SK-N-SH (cell line): ENCODE data around the gene TMEM87A. TPM values are rescaled to one million over a fixed set of nuclear protein-coding genes. Genes with fewer than 3 reads are reported as not detected.

Experiments used
- CTCF ChIA-PET: fragments of 300-600, 350-600 bp; formaldehyde crosslinking; extraction: SDS; loops from one replicate; lab custom pipeline; 2021; lab: Yijun Ruan, JAX
- POLR2A ChIA-PET: fragments of 350-600 bp; sonication (Branson Sonifier 250); formaldehyde crosslinking; extraction: SDS; loops from one replicate; lab custom pipeline; 2020; ENCODE audit warnings: antibody characterized with exemption, inconsistent platforms; lab: Yijun Ruan, JAX
- DNase-seq: peaks from one replicate; pipeline ENCODE4 v3.0.0; 2012
- H2AFZ ChIP-seq: fragments of 200-600 bp; sonication (generic); 2 replicates; pipeline ENCODE4 v1.8.1; 2016; ENCODE audit warnings: antibody characterized with exemption, mild to moderate bottlenecking, low read depth
- H3F3A ChIP-seq: fragments of 200-600 bp; sonication (generic); replicated peaks from 2 replicates; pipeline ENCODE3; 2016; ENCODE audit warnings: antibody characterized with exemption, mild to moderate bottlenecking; ENCODE audit not compliant: insufficient read depth
- H3K27ac ChIP-seq, 2 experiments: fragments of 200-500 bp in 1 of 2; fragments of 200-600 bp in 1 of 2; sonication (Bioruptor generic) in 1 of 2; sonication (generic), shearing (Covaris generic) in 1 of 2; 2 replicates each; pipeline versions ENCODE4 v1.5.1 to v1.6.1; 2014 to 2016; ENCODE audit warnings: low read depth in 2 of 2, inconsistent platforms in 1 of 2, low read length in 1 of 2, mild to moderate bottlenecking in 1 of 2, mixed read lengths in 1 of 2
- H3K27me3 ChIP-seq: fragments of 200-600 bp; sonication (generic), shearing (Covaris generic); 2 replicates; pipeline ENCODE4 v1.6.1; 2016; ENCODE audit warnings: mixed run types; ENCODE audit not compliant: insufficient read depth
- H3K36me3 ChIP-seq, 2 experiments: fragments of 200-500 bp in 1 of 2; fragments of 200-600 bp in 1 of 2; sonication (Bioruptor generic) in 1 of 2; sonication (generic) in 1 of 2; replicated peaks in 1 of 2; 2 replicates each; pipeline versions ENCODE3 to v1.5.1; 2014 to 2016; ENCODE audit warnings: low read length in 1 of 2, mild to moderate bottlenecking in 1 of 2; ENCODE audit not compliant: insufficient read depth in 2 of 2, control insufficient read depth in 1 of 2
- H3K4me1 ChIP-seq, 2 experiments: fragments of 200-500 bp in 1 of 2; fragments of 200-600 bp in 1 of 2; sonication (Bioruptor generic) in 1 of 2; sonication (generic), shearing (Covaris generic) in 1 of 2; 2 replicates each; pipeline versions ENCODE4 v1.5.1 to v1.6.1; 2014 to 2016; ENCODE audit warnings: low read depth in 1 of 2, low read length in 1 of 2, mixed run types in 1 of 2; ENCODE audit not compliant: insufficient read depth in 2 of 2, control insufficient read depth in 1 of 2
- H3K4me2 ChIP-seq: fragments of 200-600 bp; sonication (generic), shearing (Covaris generic); 2 replicates; pipeline ENCODE4 v1.6.1; 2017; ENCODE audit warnings: mixed run types
- H3K4me3 ChIP-seq, 2 experiments: fragments of 200-500 bp in 1 of 2; fragments of 200-600 bp in 1 of 2; sonication (Bioruptor generic) in 1 of 2; sonication (generic), shearing (Covaris generic) in 1 of 2; 2 replicates each; pipeline versions ENCODE4 v1.5.1 to v1.8.1; 2014 to 2016; ENCODE audit warnings: low read depth in 2 of 2, inconsistent platforms in 1 of 2, low read length in 1 of 2, mild to moderate bottlenecking in 1 of 2, mixed read lengths in 1 of 2, moderate library complexity in 1 of 2
- H3K79me2 ChIP-seq: fragments of 200-600 bp; sonication (generic); 2 replicates; pipeline ENCODE4 v1.8.1; 2017; ENCODE audit warnings: mild to moderate bottlenecking; ENCODE audit not compliant: insufficient read depth
- H3K9ac ChIP-seq: fragments of 200-600 bp; sonication (generic); 2 replicates; pipeline ENCODE4 v1.6.1; 2017; ENCODE audit warnings: mixed run types
- H3K9me2 ChIP-seq: fragments of 200-600 bp; sonication (generic); 2 replicates; pipeline ENCODE4 v1.6.1; 2017; ENCODE audit warnings: mixed run types
- H3K9me3 ChIP-seq: fragments of 200-600 bp; sonication (generic); 2 replicates; pipeline ENCODE4 v1.6.1; 2017; ENCODE audit warnings: mixed run types, mild to moderate bottlenecking, moderate library complexity
- H4K20me1 ChIP-seq: fragments of 200-600 bp; sonication (generic); 2 replicates; pipeline ENCODE4 v1.6.1; 2017; ENCODE audit warnings: mild to moderate bottlenecking, mixed run types; ENCODE audit not compliant: insufficient read depth
- CHD2 ChIP-seq: fragments of 150-350 bp; IDR thresholded peaks from 2 replicates; pipeline ENCODE4 v1.6.1; 2018; ENCODE audit warnings: low read length; ENCODE audit not compliant: partially characterized antibody
- EP300 ChIP-seq, 2 experiments: IDR thresholded peaks; 2 replicates each; pipeline versions ENCODE4 v1.4.0 to v1.6.1; 2012; ENCODE audit warnings: borderline replicate concordance in 1 of 2, low read depth in 1 of 2, low read length in 1 of 2
- FOSL2 ChIP-seq: IDR thresholded peaks from 2 replicates; pipeline ENCODE4 v1.4.0; 2012; ENCODE audit warnings: low read depth, mild to moderate bottlenecking, moderate library complexity, borderline replicate concordance
- GATA2 ChIP-seq: sonication (generic); formaldehyde crosslinking; IDR thresholded peaks from 2 replicates; pipeline ENCODE4 v1.5.0; 2020; ENCODE audit warnings: mild to moderate bottlenecking, missing genetic modification reagents
- JUND ChIP-seq: IDR thresholded peaks from 2 replicates; pipeline ENCODE4 v1.4.0; 2012
- MAX ChIP-seq: IDR thresholded peaks from 2 replicates; pipeline ENCODE4 v1.4.0; 2012; ENCODE audit warnings: low read depth
- MEF2A ChIP-seq: IDR thresholded peaks from 2 replicates; pipeline ENCODE4 v1.4.0; 2012; ENCODE audit warnings: low read depth, borderline replicate concordance
- POLR2AphosphoS5 ChIP-seq: IDR thresholded peaks from 2 replicates; pipeline ENCODE4 v1.6.1; 2012; ENCODE audit warnings: low read depth, low read length
- TCF12 ChIP-seq: IDR thresholded peaks from 2 replicates; pipeline ENCODE4 v1.4.0; 2012
- USF2 ChIP-seq: fragments of 150-350 bp; IDR thresholded peaks from 2 replicates; pipeline ENCODE4 v1.6.1; 2017; ENCODE audit warnings: antibody characterized with exemption, low read length, low read depth, borderline replicate concordance
- YY1 ChIP-seq: IDR thresholded peaks from 2 replicates; pipeline ENCODE4 v1.4.0; 2012; ENCODE audit warnings: low read depth, mild to moderate bottlenecking
- ZBTB33 ChIP-seq: IDR thresholded peaks from 2 replicates; pipeline ENCODE4 v1.4.0; 2012; ENCODE audit warnings: low read depth, borderline replicate concordance
- WGBS: methylation state at CpG from one replicate; pipeline ENCODE4 v1.1.6; 2017; ENCODE audit warnings: low lambda C conversion rate; 5-methylcytosine and 5-hydroxymethylcytosine counted together
- polyA plus RNA-seq, 3 experiments: library from polyadenylated mRNA; depleted of rRNA; stranded (reverse); fragments of >200 nt; gene quantifications; 2 replicates each; pipeline ENCODE4 v1.2.3, GENCODE V29; 2012

Gene TMEM87A
- polyA plus RNA-seq, 1 of the 3 experiments (the other 2 are of a cell fraction): 20.8 TPM

GRCh38 chr15:42185801-42186200, 87.4 kb downstream of the TMEM87A start:
- Histone ChIP-seq H4K20me1 (no peaks in the 10 kb centered on the region), H3K4me1 (no peaks in the 10 kb centered on the region), H3K4me3 (no peak overlapping the region), H3K4me2 (no peak overlapping the region), H3F3A (no peaks in the 10 kb centered on the region), H3K9me3 (no peaks in the 10 kb centered on the region), H3K36me3 (peaks cover 81 to 84% of the 10 kb centered on the region in 2 experiments), H3K27me3 (no peaks in the 10 kb centered on the region), H2AFZ (no peak overlapping the region), H3K27ac (no peak overlapping the region), H3K9me2 (no peaks in the 10 kb centered on the region)
- WGBS: 100% methylated on average over 1 of the region's 1 CpG
- ChIA-PET POLR2A (no interaction called here), CTCF (interaction anchor here (0.8 kb wide), 1 partner anchor 36 kb away, joined by 3 read pairs; no protein-coding TSS in a partner anchor)
- no peak for DNase-seq
- TF ChIP-seq CHD2 (no peak), POLR2AphosphoS5 (no peak), GATA2 (CRISPR knock-in tag) (no peak), EP300 (IDR thresholded peaks at IDR 0.05; ENCODE audit: borderline replicate concordance in 1 of 2, low read depth in 1 of 2, low read length in 1 of 2) (no peak), FOSL2 (no peak), JUND (no peak), USF2 (no peak), TCF12 (no peak), YY1 (no peak), ZBTB33 (no peak)
- TF ChIP-seq, all 33 proteins: peak for 0
- H3K9ac ChIP-seq: no peak overlapping the region
- no peaks in the 10 kb centered on the region for H3K79me2 ChIP-seq

GRCh38 chr15:42184736-42185135, 88.5 kb downstream of the TMEM87A start:
- Histone ChIP-seq H2AFZ (no peak overlapping the region), H4K20me1 (no peaks in the 10 kb centered on the region), H3K79me2 (no peaks in the 10 kb centered on the region), H3F3A (no peaks in the 10 kb centered on the region), H3K9me2 (no peaks in the 10 kb centered on the region), H3K27me3 (no peaks in the 10 kb centered on the region), H3K36me3 (peaks cover 80 to 84% of the 10 kb centered on the region in 2 experiments), H3K4me2 (no peak overlapping the region), H3K4me3 (no peak overlapping the region), H3K9me3 (no peaks in the 10 kb centered on the region), H3K4me1 (no peaks in the 10 kb centered on the region), H3K27ac (no peak overlapping the region), H3K9ac (no peak overlapping the region)
- POLR2A ChIA-PET: no interaction called here
- CTCF ChIA-PET: no interaction called here
- no peak for DNase-seq
- TF ChIP-seq FOSL2: no peak
- no peak for TF ChIP-seq MEF2A
- no peak for TF ChIP-seq MAX
- 91% methylated on average over 4 of the region's 4 CpGs for WGBS
